NCI-H82 (cell line): Measurements from ENCODE around the gene DACT2.

Experiments used
- DNase-seq: peaks from one replicate; lab custom pipeline; 2025; lab: John Stamatoyannopoulos, UW

DACT2 gene

DNA sequence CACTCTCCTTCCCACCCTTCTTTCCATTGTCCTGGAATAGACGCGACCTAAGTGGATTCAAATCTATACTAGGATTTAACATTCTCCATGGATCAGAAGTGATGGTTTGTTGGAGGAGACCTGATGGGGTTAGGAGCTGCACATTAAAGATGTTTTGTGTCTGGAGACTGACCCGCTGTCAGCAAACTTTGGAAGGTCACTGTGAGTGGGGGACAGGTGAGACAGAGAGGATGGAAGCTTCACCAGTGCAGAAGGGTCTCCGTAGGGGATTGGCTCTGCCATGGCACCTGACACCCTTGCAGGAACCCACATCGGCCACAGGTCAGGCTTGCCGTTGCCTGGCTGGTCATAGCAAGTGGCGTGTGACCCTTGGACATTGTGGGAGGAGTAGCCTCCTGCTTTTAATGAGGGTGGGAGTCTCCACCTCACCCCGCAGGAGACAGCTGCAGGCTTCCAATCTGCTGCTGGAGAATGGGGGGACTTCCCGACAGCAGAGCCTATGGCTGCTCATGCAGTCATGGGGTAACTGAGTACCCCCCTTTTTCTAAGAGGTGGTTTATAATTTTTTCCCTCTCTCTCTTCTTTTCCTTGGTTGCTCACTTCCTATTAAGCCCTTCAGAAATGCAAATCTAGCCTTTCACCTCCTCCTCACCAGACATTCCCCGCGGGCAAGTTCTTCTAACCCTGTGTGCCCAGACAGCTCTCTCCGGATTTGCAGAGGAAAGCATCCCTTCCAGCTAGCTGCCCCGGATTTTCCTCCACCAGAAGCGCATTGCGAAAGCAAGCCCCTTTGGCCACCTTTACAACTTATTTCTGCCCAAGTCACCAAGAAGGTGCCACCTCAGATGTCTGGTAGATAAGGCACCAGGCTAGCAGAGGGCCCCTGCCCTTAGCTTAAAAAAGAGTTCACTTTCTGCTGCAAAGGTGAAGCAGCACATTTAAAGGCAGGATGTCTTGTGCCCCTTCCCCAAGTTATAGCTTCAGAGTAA, 53.5 kb downstream of the DACT2 start:
- DNase-seq = no peak

DNA sequence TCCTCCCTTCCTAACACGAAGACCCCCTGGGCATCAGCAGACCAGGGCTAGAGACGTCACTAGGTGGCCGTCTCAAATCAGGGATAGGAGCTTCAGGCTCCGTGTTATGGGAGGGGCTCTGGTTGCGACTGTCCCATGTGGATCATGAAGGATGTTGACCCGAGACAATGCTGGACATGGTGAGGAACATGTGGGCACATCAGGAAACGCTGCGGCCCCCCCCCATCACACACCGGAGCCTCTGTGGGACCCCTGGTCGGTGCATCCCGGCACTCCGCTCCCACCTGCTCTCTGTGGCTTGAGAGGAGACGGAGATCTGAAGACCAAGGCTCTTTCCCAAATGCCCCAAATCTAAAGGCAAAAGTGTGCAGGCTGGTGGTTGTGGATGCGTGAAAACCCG, 54.2 kb downstream of the DACT2 start:
- DNase-seq = no peak

DNA sequence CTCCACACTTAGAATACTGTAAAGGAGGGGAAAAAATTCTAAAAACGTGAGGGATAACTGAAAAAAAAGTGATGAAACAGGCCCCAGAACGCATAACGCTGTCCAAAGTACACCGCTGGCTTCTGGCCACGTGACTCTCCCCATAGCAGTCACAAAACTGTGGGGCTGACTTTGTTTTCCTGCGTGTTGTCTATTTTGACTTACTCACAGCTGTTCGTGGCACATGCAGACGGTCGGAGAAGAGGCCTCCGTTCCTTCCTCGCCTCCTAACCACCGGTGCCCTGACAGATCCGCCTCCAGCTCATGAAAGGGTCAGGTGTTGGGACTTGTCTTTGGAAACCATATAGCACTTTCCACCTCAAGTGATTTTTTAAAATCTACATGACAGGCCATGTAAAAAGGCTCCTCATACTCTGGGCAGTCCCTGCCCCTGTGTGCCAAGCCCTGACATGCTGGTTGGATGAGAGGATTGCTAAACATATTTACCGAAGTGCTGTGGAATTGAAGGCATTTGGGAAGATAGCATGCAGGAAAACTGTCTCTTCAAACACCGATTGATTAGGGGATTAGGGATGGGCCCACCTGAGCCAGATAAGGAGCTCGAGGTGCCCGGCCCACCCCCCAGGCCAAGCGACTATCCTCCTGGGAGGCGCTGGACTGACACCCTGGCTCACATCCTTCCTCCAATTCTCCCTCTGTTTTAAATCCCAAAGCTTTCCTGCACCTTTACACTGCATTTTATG, 54.8 kb downstream of the DACT2 start:
- DNase-seq = no peak

DNA sequence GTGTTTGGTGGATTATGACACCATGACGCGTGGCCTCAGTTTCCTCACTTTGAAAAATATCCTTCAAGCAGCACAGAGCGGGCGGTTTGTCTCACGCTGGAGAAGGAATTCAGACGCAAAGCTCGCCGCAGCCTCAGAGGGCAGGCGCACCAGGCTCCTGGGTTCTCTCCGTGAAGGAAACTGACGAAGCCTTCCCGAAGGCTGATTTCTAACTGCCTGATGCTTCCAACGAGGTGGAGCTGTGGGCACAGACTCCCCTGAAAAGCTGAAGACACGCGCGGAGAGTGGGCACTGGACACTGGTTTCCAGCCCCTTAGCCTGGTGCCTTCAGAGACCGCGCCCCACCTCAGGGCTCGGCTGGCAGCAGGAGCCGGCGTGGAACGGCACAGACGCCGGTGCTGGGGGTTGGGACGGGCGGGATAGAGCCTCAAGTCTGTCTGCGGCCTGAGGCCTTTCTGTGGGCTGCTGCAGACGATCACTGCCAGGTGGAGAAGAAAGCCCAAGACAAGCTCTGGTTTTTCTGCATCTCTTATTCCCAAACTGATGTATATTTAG, 56.1 kb downstream of the DACT2 start:
- no peak for DNase-seq

DNA sequence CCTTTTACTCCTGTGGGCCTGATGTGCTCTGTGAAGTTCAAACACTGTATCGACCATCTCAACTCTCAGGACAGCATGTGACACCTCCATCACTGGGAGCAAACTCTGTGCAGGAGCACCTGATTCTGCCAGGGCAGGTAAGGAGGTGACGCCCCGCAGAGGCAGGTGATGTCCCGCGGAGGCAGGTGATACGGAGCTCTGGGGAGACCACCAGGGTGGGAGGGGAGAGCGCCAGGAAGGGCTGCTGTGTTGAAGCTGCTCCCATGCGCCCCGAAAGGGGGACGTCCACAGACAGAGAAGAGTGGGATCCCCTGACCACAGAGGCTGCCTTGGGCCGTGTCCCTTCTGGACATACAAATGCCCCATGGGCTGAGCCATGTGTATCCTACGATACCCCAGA, 58.3 kb downstream of the DACT2 start:
- no peak for DNase-seq

DNA sequence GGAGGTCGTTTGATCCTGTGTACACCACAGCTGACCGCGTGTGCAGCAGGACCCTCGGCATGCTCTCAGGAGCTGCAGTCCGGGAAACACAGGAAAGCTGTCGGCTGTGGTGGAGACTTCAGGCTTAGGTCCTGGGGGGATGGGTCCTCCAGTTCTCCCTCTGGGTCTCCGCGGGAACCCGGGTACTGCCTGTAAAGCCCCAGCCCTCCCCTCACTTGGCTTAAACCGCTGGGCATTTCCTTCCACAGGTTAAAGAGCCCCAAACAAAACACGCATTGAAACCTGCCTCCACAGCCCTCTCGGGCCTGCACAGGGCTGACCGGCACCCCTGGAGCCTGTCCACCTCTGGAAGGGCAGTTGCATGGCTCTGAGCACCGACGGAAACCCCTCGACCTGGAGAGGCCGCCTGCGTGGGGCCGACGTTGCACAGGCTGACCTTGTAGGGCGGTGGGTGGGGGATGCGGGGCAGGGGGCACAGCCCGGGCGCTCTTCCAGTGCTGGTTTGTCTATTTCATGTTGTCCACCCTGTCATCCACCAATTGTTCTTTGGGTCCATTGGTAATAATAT, 59.1 kb downstream of the DACT2 start:
- DNase-seq = no peak

DNA sequence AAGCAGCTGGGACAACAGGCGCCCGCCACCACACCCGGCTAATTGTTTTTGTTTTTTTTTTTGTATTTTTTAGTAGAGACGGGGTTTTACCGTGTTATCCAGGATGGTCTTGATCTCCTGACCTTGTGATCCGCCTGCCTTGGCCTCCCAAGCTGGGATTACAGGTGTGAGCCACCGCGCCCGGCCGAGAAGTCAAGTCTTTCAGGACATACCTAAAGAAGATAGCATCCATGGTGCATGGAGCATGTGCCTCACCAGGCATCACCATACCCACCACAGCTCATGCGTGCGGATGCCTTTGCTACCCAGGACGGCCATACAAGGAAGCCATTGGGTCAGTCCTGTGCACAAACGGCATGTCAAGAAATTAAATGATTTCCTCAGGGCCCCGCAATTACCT, 60.8 kb downstream of the DACT2 start:
- DNase-seq = no peak

DNA sequence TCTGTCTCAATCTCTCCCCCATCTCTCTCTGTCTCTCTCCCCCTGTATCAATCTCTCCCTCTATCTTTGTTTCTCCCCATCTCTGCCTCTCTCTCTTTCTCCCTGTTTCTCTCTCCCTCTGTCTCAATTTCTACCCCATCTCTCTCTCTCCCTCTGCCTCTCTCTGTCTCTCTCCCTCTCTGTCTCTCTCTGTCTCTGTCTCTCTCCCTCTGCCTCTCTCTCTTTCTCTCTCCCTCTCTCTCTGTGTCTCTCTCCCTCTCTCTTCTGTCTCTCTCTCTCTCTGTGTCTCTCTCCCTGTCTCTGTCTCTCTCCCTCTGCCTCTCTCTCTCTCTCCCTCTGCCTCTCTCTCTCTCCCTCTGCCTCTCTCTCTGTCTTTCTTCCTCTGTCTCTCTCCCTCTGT, 62.6 kb downstream of the DACT2 start:
- DNase-seq = no peak
